IPS-11a (cell line): ENCODE results near the gene SLC12A6.

Source experiments
- H3K4me3 ChIP-seq: one replicate; pipeline ENCODE4 v1.5.1; 2013; ENCODE audit warnings: low read depth, low read length, control low read depth

The SLC12A6 gene

GRCh38 chr15:34332553-34333120, 4.9 kb downstream of the SLC12A6 start:
- no peak overlapping the region for H3K4me3 ChIP-seq

DNA sequence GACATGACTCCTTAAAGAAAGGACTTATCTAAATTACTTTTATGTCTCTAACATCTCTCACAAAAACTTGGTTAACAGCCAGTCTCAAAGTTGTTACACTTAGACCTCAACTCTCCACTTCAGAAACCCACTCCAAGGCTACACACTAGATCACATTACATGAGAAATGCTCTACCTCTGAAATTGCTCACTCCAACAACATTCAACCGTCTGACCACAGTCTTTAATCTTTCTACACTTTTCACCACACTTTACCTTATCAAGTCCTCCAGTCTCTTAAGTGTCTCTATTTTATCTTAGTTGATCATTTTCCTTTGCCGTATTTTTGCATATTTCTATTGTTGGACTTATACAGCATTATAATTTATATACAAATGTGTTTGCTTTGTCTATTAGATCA, 5.8 kb downstream of the SLC12A6 start:
- H3K4me3 ChIP-seq = no peak overlapping the region

DNA sequence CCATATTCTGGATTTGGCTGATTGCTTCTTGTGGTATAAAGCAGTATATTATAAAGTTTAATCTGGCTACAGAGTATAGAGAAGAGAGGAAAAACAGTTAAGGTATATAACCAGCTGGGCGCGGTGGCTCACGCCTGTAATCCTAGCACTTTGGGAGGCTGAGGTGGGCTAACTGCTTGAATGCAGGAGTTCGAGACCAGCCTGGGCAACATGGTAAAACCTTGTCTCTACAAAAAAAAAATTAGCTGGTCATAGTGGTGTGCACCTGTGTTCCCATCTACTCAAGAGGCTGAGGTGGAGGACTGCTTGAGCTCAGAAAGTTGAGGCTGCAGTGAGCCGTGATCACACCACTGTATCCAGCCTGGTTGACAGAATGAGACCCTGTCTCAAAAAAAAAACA, 7.3 kb downstream of the SLC12A6 start:
- no peak overlapping the region for H3K4me3 ChIP-seq

DNA sequence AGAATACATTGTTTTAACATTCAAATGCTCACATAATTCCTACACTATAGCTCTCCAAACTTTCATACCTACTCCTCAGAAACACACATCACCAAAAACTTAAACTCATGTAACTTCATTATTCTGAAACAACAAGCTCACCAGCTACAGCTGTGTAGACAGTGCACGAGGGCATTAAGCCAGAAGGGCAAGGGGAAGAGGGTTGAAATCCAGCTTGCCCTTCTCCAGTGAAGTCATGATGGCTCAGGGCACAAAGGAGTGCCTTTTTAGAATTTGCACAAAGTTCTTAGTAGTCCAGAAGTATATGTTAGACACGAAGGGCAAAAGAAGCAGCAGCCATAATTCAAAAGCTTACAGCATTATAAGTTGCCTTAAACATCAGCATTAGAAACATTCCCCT, 8.6 kb downstream of the SLC12A6 start:
- no peak overlapping the region for H3K4me3 ChIP-seq

DNA sequence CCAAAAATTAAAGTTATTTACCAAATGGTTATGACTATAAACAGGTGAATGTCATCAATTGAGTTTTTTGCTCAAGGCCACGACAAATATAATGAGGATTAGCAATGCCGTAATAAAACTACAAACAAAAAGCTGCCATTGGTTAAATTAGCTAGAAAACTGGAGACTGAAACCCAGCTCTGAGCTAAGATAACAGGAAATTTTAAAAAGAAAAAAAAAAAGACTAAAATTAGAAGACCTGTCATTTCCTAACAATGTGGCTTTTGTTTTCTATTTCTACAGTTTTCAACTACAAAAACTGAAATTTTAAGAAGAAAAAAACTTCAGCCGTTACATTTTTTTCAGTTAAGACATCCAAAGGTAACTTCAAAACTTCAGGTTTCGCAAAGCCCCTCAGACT, 9.7 kb downstream of the SLC12A6 start:
- no peak overlapping the region for H3K4me3 ChIP-seq

DNA sequence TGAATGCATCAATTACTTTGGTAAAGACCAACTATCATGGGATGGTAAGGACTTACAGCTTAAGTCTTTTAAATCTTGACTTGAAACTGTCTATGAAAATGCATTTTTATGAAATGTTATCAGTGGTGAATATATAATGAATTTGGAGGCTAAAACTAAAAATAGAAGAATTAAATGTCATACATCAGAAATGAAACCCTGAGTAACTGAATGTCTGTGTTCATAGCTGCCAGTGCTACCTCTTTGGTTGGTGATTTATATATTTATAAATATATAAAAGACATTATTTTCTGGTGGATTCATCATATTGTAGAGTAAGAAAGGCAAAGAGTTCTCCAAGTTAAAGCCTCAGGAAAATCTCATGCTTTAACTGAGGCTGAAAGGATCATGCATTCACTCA, 12.2 kb downstream of the SLC12A6 start:
- H3K4me3 ChIP-seq = no peak overlapping the region

DNA sequence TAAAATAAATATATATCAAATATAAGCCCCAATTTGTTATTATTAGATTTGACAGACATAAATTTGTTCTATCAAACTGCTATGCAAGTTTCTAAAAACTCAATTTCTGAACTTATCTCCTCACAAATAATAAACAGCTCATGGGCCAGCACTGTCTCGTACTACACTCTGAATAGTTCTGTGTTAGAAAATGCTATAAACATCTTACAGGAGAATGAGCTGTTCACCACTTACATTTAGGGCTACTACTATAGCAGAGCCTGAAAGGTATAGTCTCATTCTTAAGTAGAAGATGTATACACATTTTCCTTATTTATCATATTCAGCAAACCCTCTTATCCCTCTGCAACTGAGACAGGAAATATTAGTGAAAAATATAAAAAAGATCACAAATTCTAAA, 12.6 kb downstream of the SLC12A6 start:
- no peak overlapping the region for H3K4me3 ChIP-seq

GRCh38 chr15:34323217-34323616, 14.4 kb downstream of the SLC12A6 start:
- H3K4me3 ChIP-seq = no peak overlapping the region

GRCh38 chr15:34318277-34319079, 19.1 kb downstream of the SLC12A6 start:
- H3K4me3 ChIP-seq = peak overlapping the region; percentile 44

- no peak overlapping the region for H3K4me3 ChIP-seq
Measured at GRCh38 chr15:34314491-34315490, 22.8 kb downstream of the SLC12A6 start.

DNA sequence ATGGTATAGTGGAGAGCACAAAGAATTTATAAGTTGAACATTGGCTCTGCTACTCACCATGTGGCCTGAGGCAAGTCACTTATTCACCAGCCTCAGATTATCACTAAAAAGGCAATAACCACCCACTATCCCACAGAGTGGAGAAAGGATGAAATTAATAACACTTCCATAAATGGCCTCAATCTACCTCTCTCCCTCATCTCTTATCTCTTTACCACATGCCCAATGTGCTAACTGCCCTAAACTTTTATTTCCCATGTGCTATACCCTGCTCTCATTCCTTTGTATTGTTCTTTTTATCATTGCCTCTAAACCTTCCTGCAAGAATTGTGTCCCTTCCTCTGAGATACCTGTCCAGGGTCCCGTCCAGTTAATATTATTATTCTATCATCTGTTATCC, 26.0 kb downstream of the SLC12A6 start:
- H3K4me3 ChIP-seq = no peak overlapping the region

DNA sequence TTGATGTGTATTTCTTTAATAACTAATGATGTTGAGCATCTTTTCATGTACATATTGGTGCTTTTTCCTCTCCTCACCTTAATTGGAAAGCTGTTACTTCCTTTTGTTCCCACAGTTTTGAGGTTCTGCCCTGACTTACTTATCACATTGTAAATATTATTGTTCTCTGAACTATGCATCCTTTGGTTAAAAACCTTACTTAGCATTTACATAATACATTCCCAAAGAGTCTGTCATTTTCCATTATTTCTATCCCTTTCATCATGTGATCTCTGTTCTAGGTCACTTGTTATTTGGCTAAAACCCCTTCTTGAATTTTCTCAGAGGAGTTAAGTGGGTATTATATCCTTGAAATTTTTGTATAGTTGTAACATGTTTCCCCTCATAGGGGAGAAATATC, 33.0 kb downstream of the SLC12A6 start:
- H3K4me3 ChIP-seq = no peak overlapping the region

DNA sequence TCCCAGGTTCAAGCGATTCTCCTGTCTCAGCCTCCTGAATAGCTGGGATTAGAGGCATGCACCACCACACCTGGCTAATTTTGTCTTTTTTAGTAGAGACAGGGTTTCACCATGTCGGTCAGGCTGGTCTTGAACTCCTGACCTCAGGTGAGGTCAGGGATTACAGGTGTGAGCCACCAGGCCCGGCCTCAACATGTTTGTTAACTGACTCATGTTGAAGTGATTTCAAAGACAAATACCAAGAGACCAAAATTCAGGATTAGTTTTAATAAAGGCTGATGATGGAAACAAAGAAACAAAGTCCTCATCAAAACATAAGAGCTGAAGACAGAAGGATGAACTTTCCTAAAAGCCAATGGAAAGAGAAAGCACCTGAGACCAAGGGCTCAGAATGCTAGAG, 36.5 kb downstream of the SLC12A6 start:
- no peak overlapping the region for H3K4me3 ChIP-seq

DNA sequence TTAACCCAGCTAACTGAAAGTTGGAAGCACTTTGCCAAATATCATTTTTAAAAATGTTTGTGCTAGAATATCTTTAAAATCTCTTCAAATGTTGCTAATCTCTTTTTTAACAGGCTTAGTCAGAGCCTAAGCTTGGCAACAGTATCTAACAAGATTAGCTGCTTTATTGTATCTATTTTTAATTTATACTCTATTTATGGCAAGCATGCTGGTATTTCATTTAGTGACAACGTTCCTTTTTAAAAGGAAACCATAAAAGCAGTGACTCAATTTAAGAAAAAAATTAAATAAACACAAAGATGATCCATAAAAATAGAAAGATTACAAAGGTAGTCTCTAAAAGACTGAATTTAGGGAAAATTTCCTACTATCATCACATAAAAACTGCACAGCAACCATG, 40.5 kb downstream of the SLC12A6 start:
- no peak overlapping the region for H3K4me3 ChIP-seq

- H3K4me3 ChIP-seq = no peak overlapping the region
Measured at GRCh38 chr15:34292621-34293020, 45.0 kb downstream of the SLC12A6 start.

DNA sequence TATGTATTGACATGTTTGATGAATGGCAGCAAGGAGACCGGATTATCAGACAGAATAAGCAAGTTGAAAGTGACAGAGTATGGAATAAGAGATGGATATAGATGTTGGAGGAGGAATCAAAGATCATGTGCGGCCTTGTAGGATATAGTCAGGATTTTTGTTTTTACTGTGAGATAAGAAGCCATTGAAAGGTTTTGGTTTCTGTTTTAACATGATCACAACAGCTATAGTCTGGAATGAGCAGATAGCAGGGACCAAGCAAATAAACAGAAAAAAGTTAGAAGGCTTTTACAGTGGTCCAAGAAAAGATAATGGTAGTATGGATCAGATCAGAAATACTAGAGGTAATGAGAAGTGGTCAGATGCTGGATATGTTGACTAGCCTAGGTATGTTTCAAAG, 52.6 kb downstream of the SLC12A6 start:
- no peak overlapping the region for H3K4me3 ChIP-seq

DNA sequence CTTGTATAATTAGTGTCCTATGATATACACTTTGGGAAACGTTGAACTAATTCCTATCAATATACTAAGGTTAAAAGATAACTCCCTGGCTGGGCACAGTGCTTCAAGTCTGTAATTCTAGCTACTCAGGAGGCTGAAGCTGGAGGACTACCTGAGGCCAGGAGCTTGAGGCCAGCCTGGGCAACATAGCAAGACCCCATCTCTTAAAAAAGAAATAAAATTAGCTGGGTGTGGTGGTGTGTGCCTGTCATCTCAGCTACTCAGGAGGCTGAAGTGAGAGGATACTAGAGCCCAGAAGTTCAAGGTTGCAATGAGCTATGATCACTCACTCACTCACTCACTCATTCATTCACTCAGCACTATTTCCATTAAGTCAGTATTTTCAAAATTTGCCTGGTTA, 55.2 kb downstream of the SLC12A6 start:
- no peak overlapping the region for H3K4me3 ChIP-seq

DNA sequence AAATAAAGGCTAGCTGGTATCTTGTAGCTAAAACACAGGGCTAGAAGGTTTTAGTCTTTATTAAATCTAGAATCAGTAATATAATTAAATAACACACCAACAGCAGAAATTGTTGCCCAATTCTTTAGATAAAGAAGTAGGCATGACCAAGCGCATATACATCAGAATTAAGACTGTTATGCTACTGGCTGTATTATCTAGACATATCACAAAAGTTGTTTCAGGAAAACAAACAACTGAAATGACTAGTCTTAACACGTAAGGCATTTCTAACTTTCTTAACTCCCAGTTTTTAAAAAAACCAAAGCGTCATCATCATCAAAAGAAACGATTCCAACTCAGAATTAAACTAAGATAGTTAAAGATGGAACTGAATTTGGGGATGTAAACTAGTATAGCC, 57.4 kb downstream of the SLC12A6 start:
- no peak overlapping the region for H3K4me3 ChIP-seq

GRCh38 chr15:34279368-34279767, 58.2 kb downstream of the SLC12A6 start:
- H3K4me3 ChIP-seq = no peak overlapping the region

DNA sequence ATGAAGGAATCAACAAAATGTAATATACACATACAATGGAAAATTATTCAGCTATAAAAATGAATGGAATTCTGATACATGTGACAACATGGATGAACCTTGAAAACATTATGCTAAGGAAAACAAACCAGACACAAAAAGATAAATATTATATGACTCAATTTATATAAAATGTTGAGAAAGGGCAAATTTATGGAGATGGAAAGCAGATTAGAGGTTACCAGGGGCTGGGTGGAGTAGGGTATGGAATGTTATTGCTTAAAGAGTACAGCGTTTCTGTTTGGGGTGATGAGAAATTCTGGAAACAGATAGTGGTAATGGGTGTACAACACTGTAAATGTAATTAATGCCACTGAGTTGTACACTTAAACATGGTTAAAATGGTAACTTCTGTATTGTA, 61.9 kb downstream of the SLC12A6 start:
- no peak overlapping the region for H3K4me3 ChIP-seq

DNA sequence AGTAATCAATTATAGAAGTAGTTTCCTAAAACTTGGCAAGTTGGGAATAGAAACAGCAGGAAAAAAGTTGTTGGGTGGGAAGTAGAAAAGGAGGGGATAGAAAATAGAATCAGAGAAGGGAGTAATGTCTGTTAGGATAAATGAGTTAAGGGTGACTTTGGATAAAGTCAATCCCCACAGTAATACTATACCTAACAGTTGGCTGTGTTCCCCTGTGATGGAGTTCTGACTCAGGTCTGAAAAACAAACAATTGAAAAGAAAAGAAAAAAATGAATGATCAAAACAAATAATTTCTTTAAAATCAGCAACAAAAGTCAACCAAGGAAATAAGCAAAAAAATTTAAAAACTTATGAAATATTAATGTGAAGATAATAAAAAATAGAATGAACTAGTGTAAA, 62.4 kb downstream of the SLC12A6 start:
- H3K4me3 ChIP-seq = no peak overlapping the region

- H3K4me3 ChIP-seq = no peak overlapping the region
Measured at GRCh38 chr15:34271493-34271892, 66.1 kb downstream of the SLC12A6 start.
